ENCODE data around the gene ABCB10.

- TF ChIP-seq EP300 (IDR thresholded peaks at IDR 0.05; ENCODE audit: borderline replicate concordance) (no peak), CREB1 (IDR thresholded peaks at IDR 0.05; ENCODE audit: low read depth) (no peak)
Observed at GRCh38 chr1:229596925-229597699, 38.6 kb upstream of the ABCB10 start.
